Calu3 (cell line): ENCODE measurements around the gene DSC2. TPM values are rescaled to one million over a fixed set of nuclear protein-coding genes. Genes with fewer than 3 reads are reported as not detected.

Experiments
- BruUV-seq: library from RNA; stranded (reverse); fragments of 400-500 nt; replicated peaks from 2 replicates; lab custom pipeline; 2021; lab: Mats Ljungman, UMichigan
- CTCF ChIA-PET: fragments of 300-600 bp; sonication (Branson Sonifier 250); formaldehyde crosslinking; loops from one replicate; lab custom pipeline; 2022; ENCODE audit warnings: antibody characterized with exemption; lab: Charles Lee
- DNase-seq: peaks from one replicate; pipeline ENCODE4 v3.0.0; 2022
- H3K27ac Mint-ChIP-seq: one replicate; pipeline ENCODE4 v1.8.0; 2022; ENCODE audit warnings: mixed read lengths; ENCODE audit not compliant: unreplicated experiment
- H3K27me3 Mint-ChIP-seq: one replicate; pipeline ENCODE4 v1.8.0; 2022; ENCODE audit warnings: mixed read lengths; ENCODE audit not compliant: unreplicated experiment
- H3K36me3 Mint-ChIP-seq: one replicate; pipeline ENCODE4 v1.8.0; 2022; ENCODE audit warnings: mild to moderate bottlenecking, moderate library complexity, mixed read lengths; ENCODE audit not compliant: insufficient read depth, unreplicated experiment
- H3K4me1 Mint-ChIP-seq: one replicate; pipeline ENCODE4 v1.8.0; 2022; ENCODE audit warnings: mild to moderate bottlenecking, low read depth, mixed read lengths; ENCODE audit not compliant: unreplicated experiment
- H3K4me3 Mint-ChIP-seq: one replicate; pipeline ENCODE4 v1.8.0; 2022; ENCODE audit warnings: mild to moderate bottlenecking, low read depth, moderate library complexity, mixed read lengths; ENCODE audit not compliant: unreplicated experiment
- H3K9me3 Mint-ChIP-seq: one replicate; pipeline ENCODE4 v1.8.0; 2022; ENCODE audit warnings: low read depth, mixed read lengths; ENCODE audit not compliant: unreplicated experiment
- CTCF ChIP-seq: fragments of 200-600 bp; IDR thresholded peaks from one replicate; pipeline ENCODE4 v1.8.0; 2022; ENCODE audit warnings: antibody characterized with exemption; ENCODE audit not compliant: unreplicated experiment
- intact Hi-C: fragments of 100-400 bp; cut with micrococcal nuclease; formaldehyde crosslinking; loops from one replicate; pipeline ENCODE4 v1.10.0; 2022; ENCODE audit not compliant: unreplicated experiment
- total RNA-seq: library from RNA; stranded (reverse); gene quantifications from 2 replicates; pipeline ENCODE4 v1.2.3, GENCODE V29; 2022

The DSC2 gene
- total RNA-seq, 1 experiment from 2014 or later: 42.4 TPM

DNA sequence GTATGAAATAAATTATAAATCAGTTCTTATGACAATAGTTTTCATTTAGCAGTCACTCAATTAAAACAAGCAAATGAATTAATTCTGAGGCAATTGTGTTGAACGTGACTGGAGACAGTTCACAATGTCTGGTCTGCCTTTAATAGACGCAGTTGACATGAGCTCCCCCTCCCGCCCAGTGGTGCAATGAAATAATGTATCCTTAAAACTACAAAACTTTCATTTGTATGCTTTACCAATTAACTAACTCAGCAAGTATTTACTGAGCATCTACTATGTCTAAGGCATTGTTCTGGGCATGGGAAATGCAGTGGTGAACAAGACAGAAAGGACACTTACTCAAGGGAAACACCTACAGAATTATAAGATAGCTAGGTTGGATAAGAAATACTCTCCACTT lies 3.5 kb upstream of the DSC2 start:
- no peak for TF ChIP-seq CTCF
- Mint-ChIP-seq H3K4me3 (no peak overlapping the region), H3K36me3 (peaks cover 19% of the 10 kb centered on the region), H3K27me3 (no peaks in the 10 kb centered on the region), H3K27ac (no peak overlapping the region), H3K4me1 (peaks cover 27% of the 10 kb centered on the region), H3K9me3 (no peaks in the 10 kb centered on the region)
- CTCF ChIA-PET: no interaction called here
- intact Hi-C loops: no loop called here
- no TSS peak for BruUV-seq
- no peak for DNase-seq

DNA sequence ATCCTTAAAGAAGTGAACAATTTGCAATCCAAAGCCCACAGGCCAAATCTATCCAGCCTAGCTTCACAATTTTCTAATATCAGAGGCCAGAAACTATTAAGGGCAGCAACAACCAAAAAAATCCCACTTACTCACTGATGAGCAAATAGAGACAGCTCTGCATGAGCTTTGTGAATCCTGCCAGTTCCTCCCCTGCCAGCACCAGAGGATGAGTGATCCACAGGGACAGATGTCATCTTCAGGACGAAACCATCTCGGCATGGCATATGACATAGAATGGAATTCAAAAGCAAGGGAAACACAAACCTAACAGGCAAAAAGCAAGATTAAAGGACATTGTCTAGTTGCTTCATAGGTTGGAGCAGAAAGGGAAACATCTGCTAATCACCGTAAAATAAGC lies 2.2 kb upstream of the DSC2 start:
- intact Hi-C loops: no loop called here
- no peak for TF ChIP-seq CTCF
- H3K27ac Mint-ChIP-seq: no peak overlapping the region
- no TSS peak for BruUV-seq
- CTCF ChIA-PET: no interaction called here
- peaks cover 32% of the 10 kb centered on the region for H3K36me3 Mint-ChIP-seq
- no peak overlapping the region for H3K4me3 Mint-ChIP-seq
- H3K9me3 Mint-ChIP-seq: no peaks in the 10 kb centered on the region
- DNase-seq: no peak
- no peaks in the 10 kb centered on the region for H3K27me3 Mint-ChIP-seq
- peaks cover 37% of the 10 kb centered on the region for H3K4me1 Mint-ChIP-seq

GRCh38 chr18:31103423-31103822 lies 1.2 kb upstream of the DSC2 start:
- no peak overlapping the region for H3K27ac Mint-ChIP-seq
- H3K9me3 Mint-ChIP-seq: no peaks in the 10 kb centered on the region
- no TSS peak for BruUV-seq
- peaks cover 41% of the 10 kb centered on the region for H3K36me3 Mint-ChIP-seq
- H3K4me3 Mint-ChIP-seq: no peak overlapping the region
- TF ChIP-seq CTCF: no peak
- H3K27me3 Mint-ChIP-seq: no peaks in the 10 kb centered on the region
- intact Hi-C loops: no loop called here
- no peak for DNase-seq
- peaks cover 47% of the 10 kb centered on the region for H3K4me1 Mint-ChIP-seq
- CTCF ChIA-PET: no interaction called here

GRCh38 chr18:31102941-31103340 lies 720 bp upstream of the DSC2 start:
- DNase-seq: no peak
- intact Hi-C loops: loop anchor here (1.0 kb wide), 1 partner anchor 127 kb away; no protein-coding TSS in a partner anchor
- Mint-ChIP-seq H3K9me3 (no peaks in the 10 kb centered on the region), H3K27me3 (no peaks in the 10 kb centered on the region), H3K4me3 (no peak overlapping the region), H3K27ac (no peak overlapping the region), H3K4me1 (peaks cover 47% of the 10 kb centered on the region), H3K36me3 (peaks cover 41% of the 10 kb centered on the region)
- BruUV-seq: TSS peak; percentile 27
- no peak for TF ChIP-seq CTCF
- CTCF ChIA-PET: no interaction called here
